Stimulated activated CD4-positive, alpha-beta T cell treated with anti-CD3 and anti-CD28 coated beads, Interleukin-1b, Interleukin-23, amount 100 ng/mL, for 24 hours (primary cell): ENCODE data around the gene PRAC1.

Source experiments
- DNase-seq, 4 experiments: peaks; one replicate each; pipeline ENCODE4 v3.0.0-alpha.2; 2020; ENCODE audit warnings: low read depth in 4 of 4, low spot score in 1 of 4

Gene PRAC1

DNA sequence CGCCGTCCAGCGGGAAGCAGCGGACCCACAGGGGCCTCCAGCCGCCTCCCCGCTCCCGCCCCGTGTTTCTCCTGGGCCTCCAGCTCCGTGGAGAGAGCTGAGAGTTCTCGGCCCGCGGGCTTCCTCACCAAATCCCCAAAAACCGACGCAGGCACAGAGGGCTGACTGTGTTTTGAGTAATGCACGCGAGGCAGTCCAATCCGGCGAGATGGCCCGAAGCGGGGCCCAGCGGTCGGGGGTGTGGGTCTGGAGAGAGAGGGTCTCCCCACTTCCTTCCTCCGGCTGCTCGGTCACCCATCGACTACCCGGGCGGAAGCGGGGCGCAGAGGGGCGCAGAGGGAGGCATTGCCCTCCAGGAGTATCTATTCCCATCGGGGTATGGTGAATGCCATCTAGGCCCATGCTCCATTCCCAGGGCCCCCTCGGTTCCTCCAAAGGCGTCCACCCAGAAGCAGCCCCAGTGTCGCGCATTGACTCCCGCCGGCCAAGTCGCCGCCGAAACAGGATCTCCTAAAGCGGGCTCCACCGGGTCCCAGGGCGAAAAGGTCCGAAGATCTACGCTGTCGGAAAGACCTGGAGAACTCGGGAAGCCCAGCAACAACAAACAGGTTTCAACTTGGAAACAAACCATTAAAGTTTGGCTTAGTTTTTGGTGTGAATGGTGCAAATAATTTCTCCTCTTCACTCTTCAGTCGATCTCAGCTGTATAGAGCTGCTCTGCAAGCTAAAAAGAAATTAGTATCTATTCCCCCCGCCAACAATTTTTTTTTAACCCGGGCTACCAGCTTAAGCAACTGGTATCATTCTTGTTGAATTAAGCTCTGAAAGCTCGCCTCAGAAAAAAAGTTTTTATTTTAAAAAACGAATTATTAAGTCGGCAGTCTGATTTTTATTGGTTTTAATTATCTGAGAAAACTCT, 25.4 kb upstream of the PRAC1 start:
- DNase-seq: no peak

DNA sequence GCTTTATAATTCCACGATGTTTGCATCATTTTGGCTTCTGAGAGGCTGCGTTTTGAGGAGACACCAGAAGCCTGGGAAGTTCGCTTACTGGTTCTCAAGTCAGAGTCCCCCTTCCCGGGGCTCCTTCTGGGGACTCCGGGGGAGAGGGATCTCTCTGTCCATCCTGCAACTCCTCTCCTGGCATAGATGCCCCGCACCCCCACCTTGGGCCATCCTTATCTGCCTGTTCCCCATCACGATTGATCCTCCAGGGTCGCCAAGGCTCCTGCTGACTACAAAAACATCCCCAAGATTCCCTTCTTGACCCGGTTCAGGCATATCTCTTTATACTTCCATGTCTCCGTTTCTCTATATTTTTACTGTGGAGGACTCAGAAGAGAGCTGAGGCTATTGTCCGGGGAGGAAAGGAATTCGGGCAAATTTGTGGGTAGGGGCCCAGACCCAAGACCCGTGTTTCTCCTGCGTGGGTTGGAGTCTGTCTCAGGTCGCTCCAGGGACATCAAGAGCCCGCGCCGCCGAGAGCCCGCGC, 24.7 kb upstream of the PRAC1 start:
- DNase-seq: no peak

DNA sequence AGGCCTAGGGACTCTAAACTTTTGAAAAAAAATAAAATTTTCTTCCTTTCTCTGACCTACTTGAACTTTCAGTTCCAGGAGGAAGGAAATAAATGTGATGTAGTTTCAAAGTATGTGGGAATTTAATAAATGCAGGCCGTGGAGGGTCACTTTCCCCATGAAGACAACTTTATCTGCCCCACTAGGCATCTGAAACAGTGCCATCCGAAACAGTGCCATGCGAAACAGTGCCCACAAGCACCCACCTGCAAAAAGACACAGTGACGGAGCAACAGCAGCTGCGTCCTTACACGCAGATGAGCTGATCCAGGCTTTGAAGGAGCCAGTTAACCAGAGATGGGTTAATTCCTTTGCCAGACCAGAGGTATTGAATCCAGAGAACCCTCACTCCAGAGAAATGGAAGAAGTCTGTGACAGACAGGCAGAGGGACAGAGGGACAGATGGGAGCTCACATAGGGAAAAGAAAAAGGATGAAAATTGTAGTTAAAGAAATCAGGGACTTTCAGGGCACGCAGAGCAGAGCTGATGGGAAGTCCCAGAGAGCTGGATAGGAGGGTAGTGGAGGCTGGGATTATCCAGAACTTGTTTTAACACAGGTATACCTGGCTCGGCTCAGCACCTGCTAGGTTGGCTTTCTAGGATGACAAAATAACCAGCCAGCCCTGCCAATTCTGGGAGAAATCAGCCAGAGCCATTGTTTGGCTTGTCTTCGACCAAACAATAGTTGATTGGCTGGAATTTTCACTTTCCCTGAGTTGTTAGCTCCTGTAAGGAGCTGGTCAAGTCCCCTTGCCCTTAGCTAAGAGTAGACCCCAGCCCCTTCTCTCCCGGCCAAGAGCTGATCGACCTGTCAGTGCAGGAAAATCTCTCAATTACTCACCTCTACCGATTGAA, 23.3 kb upstream of the PRAC1 start:
- DNase-seq: no peak

DNA sequence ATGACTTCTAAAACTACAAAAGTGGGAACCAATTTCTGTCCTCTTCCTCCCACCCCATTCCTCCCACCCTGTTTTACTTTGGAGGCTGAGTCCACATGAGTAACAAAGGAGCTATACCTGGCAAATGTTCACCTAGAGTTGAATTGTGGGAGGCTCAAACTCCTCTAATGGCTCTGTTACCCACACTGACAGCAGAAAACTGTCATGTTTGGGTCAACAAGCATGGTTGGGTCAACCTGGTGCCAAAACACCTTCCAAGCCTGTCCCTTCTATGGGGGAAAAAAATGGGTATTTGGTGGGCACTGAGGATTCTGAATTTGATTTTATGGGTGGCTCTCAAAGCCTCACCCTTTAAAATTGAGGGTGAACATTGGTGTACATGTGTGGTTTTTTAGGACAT, 18.2 kb upstream of the PRAC1 start:
- DNase-seq: no peak

DNA sequence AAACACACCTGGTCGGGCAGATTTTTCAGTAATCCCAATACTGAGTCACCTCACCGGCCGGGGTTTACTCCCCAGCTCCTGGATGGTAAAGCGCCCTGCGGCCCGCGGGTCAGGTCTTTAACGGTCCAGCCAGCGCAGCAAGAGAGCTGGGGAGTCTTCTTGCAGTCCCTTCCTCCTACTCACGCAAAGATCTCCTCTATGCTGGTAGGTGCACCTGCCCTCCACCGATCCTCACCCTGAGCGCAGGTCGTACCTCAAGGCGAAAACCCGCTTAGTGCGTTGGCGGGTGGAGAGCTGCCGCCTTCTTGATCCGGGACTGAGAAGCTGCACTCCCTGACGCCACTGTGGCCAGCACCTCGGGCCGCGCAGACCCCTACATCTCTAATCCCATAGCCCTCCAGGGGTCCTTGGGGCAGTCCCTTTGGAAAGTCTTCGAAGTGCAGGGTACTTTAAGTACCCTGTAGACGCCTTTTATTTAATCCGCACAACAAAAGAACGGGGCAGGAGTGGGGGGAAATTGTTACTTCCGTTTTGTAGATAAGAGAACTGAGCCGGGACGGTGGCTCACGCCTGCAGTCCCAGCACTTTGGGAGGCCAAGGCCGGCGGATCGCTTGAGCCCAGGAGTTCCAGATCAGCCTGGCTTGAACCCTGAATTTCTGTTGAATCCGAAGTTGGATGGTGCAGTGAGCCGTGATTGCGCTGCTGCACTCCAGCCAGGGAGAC, 16.6 kb upstream of the PRAC1 start:
- no peak for DNase-seq

DNA sequence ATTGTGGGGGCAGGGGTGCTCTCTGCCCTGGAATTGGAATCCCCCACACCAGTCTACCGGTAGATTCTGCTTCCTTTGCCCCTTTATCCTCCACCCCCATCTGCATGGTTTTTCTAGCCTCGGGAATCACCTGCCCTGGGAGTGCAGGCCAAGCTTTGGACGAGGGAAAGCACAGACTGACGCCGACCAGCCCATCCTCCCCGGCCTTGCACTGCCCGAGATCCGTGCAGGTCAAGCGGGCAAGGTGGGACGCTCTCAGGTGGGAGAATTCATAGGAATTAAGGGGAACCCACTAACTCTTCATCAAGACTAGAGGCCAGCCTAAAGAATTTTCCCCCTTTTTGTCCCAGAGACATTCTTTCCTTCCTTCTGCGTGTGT, 16.1 kb upstream of the PRAC1 start:
- no peak for DNase-seq

DNA sequence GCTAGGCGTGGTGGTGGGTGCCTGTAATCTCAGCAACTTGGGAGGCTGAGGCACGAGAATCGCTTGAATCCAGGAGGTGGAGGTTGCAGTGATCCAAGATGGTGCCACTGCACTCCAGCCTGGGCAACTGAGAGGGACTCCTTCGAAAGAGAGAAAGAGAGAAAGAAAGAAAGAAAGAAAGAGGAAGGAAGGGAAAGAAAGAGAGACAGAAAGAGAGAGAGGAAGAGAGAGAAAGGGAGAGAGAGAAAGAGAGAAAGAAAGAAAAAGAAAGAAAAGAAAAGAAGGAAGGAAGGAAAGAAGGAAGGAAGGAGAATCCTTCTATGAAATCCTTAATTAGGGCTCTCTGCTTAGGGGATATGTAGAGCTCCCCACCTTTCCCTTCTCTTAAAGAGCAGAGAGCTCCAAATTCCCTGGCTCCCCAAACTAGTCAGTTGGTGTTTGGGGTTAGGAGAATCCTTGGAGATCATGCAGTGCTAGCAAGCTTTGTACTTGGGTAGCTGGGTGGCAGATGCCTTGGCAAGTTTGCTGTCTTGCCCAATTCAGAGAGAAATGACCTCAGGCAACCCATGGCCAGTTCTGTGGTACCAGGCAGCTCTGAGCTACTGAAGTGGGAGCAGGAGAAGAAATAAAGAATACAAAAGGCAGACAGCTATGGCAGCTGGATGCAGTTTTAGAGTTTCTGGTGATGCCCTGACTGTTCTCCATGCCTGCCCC, 15.2 kb upstream of the PRAC1 start:
- no peak for DNase-seq

DNA sequence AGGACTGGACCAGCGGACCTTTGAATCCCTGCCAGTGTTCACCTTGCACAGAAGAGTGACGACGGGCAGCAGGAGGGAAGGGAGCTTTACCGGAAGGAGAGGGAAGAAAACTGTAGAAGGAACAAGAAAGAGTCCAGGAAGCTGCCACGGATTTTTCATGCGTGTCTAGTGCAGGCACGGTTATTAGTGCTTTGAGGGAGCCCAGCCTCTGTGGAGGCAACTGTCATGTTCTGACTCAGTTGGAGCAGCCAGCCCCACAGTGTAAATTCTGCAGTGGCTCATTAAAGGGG, 12.7 kb upstream of the PRAC1 start:
- DNase-seq: no peak

DNA sequence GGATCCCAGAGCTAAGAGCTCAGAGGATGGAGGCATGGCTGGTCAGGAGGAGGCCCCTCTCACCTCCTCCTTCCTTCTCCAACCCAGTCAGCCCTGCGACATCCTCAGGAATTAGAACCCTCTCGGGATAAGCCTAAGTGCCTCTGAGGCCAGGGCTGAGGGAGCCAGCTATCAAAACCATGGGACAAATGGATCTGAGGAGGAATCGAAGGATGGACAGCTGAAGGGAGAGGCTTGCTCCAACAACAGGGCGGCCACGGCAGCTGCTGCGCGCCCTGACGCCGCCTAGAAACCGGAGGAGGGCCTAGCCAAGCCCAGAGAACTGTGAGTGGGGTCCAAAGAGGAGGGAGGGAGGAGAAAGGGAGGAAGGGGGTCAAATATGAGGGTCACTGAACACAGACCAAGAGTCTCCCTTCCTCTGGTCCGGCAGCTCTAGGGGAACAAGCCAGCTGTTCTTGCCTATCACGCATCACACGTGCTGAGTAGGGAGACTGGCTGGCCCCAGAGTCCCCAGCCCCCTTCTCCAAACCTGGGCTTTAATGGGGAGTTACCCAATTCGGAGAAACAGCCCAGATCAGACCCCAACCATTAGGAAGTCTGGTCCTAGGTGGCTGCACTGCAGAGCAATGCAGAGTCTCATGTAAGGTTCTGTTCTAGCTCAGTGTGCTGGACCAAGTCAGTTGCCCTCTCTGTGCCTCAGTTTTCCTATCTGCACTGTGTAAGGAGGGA, 12.2 kb upstream of the PRAC1 start:
- no peak for DNase-seq

DNA sequence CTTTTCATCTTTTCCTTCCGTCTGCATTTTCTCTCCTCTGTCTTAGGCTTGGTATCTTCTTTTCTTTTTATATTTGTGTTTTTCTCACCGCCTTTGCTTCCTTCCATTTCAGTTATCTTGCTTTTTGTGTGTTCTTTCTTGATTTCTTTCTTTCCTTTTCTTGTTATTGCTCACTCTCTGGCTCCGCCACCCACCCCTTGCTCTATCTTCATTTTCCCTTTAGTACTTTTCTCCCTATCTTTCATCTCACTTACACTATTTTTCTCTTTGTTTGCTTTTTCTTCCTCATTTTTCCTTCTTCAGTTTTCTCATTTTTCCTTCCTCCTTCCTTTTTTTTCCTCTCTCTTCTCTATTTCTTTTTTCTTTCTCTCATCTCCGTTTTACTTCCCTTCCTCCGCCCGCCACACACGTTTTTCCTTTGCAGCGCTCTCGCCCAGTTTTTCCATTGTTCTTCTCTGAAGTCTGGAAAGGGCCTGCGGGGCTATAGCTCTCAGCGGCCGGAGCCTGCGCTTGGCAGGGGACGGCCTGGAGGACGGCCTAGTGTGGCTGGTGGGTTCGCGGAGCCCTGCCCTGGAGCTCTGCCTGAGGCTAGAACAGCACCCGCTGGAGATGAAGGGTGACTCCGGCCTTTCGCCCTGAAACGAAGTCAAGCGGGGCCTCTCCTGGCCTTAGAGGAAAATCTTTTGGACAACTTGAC, 11.5 kb upstream of the PRAC1 start:
- DNase-seq: no peak

DNA sequence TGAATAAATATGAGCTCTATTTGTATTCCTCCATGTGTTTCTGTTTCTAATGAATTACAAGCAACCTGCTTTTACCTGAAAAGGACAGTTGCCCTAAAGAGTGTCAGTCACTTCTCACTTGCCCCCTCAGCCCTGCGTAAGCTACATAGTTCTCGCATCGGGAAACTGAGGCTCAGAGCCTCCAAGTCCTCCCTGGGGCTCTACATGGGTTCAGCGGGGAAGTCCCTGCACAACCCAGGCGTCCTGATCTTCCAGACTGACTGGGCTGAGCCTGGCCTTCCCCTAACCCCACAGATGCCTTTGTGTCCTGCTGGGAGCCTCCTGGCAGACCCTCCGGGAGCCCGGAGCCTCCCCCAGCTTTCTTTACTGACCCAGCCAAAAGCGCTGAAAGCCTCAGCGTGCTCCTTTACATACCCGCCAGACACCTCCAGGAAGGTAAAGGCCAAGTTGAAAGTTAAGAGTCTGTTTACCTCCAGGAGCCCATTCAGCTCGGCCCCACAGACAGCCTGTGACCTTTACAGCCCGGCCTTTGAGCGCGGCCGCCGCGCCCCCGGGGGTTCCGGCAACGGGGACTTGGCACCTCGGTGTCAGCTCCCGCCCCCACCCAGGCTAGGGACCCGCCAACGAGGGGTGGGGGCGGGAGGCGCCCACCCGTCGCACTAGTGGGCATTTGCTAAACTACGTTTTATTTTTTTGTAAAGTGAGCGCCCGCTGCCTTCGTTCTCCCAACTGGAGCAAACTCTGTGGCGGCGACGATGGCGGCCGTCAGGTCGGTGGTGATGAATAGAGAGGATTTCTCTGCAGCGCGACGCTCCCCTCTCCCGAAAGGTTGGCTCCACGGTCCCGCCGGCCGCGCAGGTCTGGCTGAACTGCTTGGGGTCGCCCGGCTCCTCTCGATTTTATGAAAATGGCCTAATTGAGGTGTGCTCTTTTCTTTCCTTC, 10.6 kb upstream of the PRAC1 start:
- no peak for DNase-seq

DNA sequence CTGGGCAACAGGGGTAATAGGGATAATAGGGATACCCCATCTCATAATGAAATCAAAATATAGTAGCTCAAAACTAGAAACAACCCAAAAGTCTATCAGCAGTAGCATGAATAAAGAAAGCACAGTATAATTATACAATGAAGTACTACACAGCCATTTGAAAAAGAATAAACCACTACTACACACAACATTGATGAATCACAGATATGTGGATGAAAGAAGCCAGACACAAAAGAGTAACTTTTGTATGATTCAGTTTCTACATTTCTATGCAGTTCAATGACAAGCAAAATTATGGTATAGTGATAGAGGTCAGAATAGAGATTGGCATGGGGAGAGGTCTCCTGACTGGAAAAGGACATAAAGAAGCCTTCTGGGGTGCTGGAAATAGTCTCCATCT, 9.0 kb upstream of the PRAC1 start:
- no peak for DNase-seq

DNA sequence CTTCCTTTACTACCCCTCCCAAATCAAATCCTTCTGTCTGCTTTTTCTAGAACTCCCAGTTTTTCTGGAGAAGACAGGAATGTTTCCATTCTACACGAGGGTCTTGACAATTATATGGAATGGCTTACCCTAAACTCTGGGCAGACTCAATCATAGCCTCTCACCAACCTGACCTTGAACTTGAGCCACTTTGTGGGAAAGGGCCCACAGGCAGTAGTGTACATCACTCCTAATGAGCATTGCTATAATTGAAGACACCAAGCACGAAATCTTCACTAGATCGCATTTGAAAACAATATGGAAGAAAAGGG, 7.9 kb upstream of the PRAC1 start:
- no peak for DNase-seq

DNA sequence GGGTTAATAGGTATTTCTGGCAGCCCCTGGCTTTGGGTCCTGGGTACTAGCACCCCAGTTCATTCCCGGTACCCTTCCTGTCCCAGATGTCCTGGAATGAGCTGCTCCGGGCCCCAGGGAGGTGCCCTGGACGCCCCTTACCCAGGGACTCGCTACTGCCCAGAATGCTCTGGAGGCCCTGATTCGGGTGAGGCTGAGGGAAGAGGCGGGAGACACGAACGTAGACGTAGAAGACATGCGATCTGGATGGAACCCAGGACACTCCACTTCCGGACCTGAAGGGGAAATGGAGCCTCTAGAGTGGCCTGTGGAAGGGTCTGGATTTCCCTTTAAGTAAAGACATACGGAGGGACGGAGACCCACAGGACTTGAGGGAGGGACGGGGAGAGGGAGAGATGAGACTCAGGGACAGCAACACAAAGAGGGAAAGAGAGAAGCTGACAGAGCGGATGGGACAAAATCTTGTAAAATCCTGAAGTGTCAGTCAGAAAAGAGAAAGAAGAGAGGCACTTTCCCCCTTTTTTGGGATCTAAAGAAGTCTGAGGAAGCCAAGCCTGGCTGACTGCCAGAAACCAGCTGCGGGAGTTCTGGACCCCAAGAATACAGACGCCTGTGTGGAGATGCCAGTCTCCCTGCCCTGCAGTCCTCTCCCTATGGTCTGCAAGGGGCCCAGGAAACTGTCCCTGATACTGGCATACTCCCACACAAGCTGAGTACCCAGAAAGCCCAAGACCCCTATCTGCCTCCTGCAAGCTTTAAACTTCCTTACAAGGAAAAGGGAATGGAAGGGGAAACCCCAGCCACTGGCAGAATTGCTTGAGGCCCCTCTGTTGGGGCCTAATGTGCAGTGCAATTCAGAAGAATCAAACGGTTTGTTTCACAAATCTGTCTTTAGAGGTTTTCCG, 7.3 kb upstream of the PRAC1 start:
- no peak for DNase-seq

DNA sequence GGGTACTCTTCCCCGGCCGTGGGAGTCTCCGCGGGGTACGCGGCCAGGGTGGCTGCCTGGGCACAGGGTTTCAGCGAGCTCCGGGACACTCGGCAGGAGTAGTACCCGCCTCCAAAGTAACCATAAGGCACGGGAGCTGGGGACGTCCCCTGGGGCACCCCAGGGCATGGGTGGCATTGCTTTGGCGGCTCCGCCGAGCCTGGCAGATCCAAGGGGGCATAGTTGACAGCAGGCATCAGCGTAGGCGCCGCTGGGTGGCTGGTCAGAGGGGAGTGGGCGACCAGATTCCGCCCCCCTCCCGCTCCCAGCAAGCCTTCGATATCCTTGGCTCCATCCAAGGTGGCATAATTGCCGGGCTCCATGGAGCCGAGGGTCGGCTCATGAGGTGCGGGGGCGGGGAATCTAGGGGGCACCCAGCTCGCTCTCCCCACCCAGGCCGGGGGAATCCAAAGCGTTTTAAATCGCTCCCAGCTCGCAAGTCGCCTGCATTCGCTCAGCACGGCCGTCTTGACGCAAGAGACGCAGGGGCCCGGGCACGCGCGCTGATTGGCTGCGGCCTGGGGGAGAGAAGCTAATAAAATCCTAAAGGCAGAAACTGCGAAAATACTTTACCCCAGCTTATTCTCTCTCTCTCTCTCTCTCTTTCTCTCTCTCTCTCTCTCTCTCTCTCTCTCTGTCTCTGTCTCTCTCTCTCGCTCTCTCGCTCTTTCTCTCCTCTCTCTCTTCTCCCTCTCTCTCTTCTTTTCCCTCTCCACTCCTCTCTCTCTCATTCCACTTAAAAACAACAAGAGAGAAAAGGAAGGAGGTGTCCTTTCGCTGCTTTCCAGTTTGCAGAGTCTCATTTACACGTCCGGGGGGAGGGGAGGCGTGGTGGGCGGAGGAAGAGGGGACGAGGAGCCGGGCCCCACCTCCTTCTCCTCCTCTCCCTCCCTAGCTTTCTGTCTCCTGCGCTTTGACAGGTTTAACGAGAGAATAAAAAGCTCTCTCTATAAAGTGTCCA, 6.2 kb upstream of the PRAC1 start, which contains the start of gene HOXB13:
Gene HOXB13 (minus strand): TSS at position 519 of the 1,000 bp plus-strand sequence. CDS start 157 bp downstream, at position 362.
- peak in 2 of 4 experiments; percentile 37 for DNase-seq
